Measurements from ENCODE around the gene COL27A1. TPM values are rescaled to one million over a fixed set of nuclear protein-coding genes. Genes with fewer than 3 reads are reported as not detected.

Gene COL27A1
- total RNA-seq, 1 donor from 2014 or later, result 31.1 TPM

DNA sequence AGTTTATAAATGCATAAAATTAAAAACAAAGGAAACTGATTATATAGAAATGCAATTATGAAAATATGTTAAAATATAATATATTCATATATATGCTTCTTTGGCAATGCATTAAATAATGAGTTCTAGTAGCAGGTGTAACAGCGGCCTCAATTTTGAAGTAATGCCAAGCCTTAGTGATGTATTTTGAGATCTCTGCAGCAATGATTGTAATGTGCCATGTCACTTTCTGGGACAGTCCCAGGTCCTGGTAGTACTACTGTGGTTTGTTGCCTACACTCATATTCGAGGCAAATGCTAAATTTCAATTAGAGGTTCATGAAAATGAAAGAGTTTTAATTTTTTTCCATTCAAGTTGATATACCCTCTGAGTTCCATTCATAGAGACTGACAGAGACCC lies 91.7 kb downstream of the COL27A1 start:
- DNase-seq, result no peak

DNA sequence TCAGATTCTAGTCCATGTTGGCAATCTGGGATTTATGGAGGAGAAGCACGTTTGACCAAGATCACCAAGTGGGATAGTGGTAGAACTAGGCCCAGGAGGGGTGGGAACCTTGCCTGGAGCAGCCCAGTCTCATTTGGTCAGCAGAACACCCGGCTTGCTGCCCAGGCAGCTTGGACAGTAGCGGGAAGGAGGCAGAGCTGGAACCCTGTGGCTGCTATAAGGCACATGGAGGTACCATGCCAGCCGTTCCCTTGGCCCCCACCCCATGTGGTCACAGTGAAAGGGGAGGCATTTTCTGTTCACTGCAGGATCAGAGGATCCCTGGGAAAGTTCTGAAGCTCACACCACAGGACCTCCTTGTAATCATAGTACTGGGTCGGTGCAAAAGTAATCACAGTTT lies 92.2 kb downstream of the COL27A1 start:
- no peak for DNase-seq

DNA sequence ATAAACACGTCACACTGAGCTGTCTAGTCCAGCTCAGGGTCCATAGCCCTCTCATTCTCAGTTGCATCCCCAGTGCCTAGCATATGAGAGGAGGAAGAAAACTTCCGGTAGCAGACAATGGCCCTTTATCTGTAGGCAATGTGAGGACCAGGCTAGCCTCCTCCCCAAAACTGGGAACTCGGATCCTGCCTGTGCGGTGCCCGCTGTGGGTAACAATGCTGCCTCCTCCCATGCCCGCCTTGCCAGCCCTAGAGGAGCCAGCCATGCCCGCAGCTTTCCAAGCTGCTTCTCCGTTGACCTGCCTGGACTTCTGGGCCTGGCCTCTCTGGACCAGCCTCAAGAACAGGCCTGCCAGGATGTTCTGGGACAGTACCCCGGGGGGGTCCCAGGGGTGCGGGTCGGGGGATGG lies 93.0 kb downstream of the COL27A1 start:
- DNase-seq, result no peak

DNA sequence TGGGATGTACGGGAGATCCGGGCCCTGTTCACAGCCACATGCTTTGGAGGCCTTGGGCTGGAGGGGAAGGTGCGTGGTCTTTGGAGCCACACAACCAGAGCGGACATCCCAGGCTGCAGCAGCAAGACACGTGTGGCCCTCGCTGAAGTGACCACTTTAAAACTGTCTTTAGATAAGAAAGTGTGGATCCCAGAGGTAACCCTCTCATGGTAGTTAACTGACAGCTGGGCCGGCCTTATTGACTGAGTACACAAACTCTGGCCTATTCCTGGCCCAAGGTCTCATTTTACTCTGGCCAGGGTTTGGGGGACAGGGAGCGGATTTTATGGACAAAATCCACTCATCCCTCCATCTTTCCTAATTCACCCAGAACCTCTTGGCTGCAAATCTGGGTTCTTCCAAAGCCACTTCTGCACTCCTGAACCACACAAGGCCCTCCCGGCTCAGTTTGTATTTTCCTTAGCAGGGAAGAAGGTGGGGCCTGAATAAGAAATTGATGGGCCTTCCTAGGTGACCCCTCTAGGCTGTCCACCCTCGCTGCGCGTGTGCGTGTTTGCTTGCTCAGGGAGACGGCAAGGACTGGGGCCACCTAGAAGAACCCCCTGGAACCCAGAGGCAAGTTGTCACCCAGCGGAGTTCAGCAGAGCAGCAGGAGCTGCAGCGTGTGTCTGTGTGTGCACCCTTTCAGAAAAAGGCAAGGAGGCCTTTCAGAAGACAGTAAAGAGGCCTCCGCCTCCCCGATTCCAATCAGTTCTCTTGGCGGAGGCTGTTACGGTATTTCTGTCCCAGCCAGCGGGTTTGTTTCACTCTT lies 94.3 kb downstream of the COL27A1 start:
- no peak for DNase-seq

DNA sequence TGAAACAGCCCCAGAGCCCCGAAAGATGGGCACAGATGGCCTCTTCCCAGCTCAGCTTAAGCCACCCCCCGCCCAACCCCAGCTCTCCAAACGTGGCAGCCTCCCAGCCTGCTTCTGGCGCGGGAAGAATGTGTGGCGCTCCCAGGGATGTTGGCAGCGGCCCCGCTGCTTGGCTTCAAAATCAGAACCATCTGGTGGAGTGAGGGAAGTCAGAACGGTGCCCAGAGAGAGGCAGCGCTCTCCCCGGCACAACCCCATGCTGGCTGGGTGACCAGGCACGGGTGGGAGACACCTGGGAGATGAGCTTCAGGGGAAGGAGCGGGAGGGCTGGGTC lies 94.9 kb downstream of the COL27A1 start:
- peak; percentile 84 for DNase-seq

DNA sequence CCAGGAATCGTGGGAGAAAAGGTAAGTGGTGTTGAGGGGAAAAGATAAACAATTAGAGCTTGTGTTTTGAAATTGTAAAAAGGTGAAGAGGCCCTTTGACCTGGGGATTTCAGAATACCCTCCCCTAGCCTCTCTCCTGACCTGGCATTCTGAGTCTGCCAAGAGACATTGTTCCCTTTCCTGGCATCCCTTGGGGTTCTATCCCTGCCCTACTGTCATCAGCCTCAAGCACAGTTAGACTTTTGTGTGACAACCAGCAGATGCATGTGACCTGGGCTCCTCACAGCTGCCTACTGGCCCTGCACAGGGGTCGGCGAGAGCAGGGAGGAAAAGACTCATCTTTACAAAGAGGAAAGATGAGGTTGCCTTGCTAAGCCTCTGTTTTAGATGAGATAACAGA lies 95.3 kb downstream of the COL27A1 start:
- DNase-seq, result no peak

DNA sequence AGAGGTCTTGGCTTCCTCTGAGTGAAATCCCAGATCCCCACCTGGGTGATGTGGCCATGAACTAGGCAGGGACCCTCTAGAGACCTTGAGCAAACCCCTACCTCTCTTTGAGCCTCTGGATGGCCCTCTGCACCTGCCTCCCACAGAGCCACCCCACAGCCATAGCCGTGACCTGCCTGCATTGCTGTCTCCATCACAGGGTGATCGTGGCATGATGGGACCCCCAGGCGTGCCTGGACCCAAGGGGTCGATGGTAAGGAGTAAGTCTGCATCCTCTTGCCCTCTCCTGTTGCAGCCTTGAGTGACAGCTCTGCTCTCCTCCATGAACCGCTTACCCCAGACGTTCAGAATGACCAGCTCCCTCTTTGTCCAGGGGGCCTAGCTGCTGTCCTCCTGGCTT lies 97.1 kb downstream of the COL27A1 start:
- no peak for DNase-seq

DNA sequence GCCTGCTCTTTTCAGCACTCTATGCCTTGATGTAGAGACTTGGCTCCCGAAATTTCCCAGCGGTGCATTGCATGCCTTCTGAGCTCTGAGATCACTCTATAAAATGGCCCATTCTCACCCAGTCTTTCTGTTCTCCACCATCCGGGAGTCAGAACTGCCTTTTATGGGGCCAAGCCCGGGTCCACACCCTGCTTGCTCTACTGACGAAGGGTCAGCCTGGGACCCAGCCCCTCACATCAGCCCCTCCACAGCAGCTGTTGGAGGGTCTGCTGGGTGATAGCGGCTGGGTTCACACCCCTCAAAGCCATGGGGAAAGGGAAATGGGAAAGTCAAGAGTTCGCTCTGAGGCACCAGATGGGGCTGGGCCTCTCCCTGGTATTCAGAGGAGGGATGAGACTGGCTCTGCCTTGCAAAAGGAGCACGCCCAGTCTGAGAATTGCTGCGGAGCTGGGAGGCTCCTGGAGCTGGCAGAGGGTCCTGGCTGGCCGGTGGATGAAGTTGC lies 101.5 kb downstream of the COL27A1 start:
- peak; percentile 31 for DNase-seq

DNA sequence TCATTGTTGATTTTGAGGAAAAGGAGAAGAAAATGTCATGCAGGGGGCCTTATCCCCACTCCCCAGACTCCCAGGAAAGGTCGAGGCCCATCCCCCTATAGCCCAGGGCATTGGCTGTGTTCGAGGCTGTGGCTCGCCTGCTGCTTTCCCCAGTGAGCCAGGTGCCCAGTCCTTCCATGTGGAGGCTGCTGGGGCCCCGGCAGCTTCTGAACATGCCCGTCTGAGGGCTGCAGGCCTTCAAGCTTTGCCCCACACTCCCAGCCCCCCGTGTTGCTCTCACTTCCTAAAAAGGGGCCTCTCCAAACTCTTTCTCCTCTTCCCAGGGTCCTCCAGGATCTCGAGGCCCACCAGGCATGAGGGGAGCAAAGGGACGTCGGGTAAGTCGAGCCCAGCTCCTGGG lies 102.9 kb downstream of the COL27A1 start:
- no peak for DNase-seq

DNA sequence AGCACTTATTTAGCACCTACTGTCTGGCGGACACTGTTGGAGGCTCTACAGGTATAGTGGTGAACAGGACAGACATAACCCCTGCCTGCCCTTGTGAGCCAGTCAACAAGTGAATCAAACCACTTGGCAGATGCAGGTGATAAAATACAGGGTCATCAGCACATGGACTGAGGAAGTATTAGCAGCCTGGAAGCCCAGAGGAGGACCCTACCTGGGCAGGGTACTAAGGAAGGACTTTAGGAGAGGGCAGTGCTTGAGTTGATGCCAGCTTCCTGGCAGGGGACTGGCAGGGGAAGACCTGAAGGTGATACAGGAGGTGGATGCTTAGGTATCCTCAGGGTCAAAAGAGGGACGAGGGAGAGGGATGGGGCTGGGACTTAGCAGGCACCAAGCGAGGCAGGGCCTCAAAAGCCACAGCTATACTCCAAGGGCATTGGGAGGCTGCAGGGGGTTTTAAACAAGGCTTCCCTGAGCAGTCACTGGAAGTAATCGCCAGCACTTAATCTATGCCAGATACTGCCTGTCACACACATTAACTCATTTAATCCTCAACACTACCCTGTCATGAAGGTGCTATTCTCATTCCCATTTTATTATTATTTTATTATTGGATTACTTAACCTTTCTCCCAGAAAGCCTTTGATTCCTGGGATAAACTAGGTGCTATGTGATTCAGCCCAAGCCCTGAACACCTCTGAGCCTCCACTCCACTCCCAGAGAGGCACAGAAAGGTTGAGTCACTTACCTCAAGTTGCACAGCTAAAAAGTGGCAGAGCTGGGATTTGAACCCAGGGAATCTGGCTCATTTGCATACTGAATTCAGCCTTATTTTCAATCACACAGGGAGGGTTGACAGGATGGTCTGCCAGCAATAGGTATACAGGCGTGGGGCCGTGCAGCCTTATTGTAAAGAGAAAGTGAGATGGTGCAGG lies 103.8 kb downstream of the COL27A1 start:
- DNase-seq, result no peak

DNA sequence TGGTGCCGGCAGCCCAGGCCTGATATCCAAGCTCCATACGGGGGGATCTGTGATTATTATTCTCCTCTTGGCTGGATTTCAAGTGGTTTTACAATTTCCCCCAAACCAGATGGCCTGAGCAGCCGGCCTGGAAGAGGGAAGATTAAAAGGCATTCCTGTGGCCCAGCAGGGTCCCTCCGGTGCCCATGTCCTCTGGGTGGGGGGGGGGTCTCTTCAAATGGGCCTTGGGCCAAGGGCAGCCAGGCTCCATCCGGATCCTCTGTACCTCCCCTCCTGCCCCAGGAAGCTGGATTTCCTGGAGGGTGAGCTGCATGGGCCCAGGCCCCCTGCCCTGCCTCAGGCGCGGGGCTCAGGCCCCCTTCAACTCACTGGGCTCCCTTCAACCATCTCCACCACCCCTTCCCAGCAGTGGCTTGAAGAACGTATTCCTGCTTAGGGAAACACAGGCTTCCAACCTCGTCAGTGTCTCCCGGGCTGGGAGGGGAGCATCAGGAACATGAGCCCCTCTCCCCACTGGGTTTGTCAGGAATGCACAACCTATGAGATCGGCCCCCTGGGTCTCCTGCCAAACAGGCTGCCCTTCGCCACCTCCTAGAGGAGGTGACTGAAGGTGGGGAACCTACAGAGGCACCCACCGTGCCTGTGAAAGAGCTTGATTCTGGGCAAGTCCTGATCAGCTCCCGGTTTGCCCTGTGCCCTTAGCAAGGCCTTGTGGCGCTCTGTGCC lies 104.6 kb downstream of the COL27A1 start:
- DNase-seq, result no peak

DNA sequence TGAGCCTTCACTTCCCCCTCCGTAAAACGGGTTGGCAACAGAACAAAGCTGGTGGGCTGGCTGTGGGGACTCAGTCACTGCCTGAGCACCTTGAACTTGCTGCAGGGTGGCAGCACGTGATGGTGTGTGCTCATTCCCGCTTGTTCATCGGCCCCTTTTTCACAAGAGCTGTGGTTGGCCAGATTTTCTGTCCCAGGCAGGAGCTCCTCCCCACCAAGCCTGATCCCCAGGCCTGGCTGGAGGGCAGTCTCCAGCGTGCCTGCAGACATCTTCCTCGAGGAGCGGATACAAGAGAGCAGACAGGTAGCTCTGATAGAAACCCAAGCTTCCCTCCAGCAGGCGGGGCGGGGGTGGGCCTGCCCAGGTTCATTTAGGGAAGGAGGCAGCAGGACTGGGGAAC lies 105.7 kb downstream of the COL27A1 start:
- DNase-seq, result no peak

DNA sequence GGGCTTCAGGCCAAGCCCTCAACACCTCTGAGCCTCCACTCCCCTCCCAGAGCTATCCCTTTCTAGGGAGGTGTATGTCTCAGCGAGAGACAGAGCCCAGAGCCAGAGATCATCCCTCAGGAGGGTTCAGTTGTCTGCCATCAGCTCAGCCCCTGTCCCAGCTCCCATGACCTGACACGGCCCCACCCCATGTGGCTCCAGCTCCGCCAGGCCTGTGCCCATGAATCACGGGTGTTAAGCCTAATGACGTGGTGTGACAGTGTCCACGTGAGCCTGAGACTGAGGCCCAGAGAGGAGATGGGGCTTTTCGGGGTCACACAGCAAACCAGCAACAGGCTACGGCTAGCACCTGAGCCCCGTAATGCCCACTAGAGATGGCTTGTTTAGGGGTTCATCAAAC lies 106.7 kb downstream of the COL27A1 start:
- no peak for DNase-seq

DNA sequence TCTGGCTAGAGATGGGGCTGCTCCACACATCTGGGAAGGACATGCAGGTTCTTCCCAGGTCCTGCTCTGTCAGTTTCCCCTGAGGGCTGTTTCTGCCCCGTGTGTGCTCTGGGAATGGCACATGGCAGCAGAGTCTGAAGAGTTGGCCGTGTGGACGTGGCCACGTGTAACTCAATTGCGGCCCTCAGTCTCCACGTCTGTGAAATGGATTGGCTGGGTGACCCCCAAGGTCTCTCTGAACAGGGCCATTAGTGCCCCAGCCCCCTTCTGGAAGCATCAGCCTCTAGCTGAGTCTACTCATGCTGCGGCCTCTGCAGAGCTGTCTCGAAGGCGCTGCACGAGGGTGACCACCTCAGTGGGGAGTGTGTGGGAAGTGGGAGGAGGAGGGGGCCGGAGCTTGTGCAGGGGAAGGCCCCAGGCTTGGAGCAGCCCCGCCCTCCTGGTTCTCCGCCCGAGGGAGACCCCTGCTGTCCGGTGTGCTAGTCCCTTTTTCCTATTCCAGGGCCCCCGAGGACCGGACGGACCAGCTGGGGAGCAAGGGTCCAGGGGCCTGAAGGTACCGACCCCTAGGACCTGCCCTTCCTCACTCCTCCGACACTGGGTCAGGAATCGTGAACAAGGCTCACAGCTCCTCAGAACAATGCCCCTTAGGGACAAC lies 108.6 kb downstream of the COL27A1 start:
- no peak for DNase-seq

DNA sequence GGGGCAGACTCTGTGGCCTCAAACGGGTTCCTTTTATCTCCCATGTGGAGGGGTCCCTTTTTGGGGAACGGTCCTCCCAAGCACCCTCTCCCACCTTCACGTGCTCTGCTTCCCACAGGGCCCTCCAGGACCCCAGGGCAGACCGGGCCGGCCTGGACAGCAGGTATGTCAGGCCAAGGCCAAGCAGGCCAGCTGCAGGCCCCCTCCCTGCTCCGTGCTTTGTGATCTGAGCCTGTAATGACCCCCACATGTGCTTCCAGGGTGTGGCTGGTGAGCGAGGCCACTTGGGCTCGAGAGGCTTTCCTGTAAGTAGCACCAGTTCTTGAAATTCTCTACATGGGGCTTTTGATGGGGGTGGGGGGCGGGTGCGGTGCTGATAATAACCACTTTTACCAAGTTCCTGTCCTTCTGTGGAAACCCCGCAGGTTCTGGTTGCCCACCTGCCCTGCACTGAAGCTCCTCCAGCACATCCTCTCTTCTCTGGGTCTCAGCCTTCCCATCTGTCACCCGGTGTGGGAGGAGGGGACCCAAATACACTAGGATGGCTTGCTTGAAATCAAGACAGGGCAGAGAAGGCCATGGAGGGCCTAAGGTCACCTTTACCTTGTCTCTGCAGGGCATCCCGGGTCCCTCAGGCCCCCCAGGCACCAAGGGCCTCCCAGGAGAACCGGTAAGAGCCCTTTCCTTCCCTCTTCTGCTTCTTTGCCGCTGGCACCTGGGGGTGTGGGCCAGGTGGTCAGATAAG lies 109.6 kb downstream of the COL27A1 start:
- no peak for DNase-seq

DNA sequence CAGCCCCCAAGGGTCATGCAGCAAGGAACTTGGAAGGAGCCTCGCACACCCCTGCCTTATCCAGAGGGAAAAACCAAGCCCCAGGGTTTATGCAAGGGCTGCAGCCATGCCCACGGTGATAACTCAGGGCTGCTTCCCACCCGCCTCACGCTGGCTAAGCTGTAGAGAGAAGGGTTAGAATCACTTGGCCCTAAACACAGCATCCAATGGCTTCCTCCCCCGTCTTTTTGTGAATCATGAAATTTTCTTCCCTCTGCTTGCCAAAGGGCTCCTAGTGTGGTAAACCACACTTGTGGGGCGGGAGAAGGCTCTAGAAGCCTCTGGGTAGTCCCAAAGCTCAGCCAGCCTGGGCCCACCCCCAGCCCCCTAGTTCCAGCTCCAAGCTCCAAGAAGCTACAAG lies 111.6 kb downstream of the COL27A1 start:
- no peak for DNase-seq

DNA sequence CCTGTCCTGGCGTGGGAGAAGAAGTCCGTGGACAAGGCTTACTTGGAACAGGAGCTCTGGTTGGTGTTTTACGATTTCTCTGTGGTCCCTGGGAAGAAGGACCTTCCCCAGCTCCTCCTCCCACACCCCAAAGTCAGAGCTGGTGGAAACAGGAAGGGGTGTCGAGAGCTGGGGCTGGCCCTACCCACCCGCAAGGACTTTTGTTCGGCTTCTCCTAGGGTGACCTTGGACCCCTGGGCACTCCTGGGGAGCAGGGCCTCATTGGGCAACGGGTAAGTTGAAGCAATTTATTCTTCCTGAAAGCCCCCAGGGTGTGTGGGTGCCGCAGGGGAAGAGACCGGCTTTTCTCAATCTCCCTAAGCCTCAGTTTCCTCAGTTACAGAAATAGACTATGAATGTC lies 113.7 kb downstream of the COL27A1 start:
- no peak for DNase-seq

DNA sequence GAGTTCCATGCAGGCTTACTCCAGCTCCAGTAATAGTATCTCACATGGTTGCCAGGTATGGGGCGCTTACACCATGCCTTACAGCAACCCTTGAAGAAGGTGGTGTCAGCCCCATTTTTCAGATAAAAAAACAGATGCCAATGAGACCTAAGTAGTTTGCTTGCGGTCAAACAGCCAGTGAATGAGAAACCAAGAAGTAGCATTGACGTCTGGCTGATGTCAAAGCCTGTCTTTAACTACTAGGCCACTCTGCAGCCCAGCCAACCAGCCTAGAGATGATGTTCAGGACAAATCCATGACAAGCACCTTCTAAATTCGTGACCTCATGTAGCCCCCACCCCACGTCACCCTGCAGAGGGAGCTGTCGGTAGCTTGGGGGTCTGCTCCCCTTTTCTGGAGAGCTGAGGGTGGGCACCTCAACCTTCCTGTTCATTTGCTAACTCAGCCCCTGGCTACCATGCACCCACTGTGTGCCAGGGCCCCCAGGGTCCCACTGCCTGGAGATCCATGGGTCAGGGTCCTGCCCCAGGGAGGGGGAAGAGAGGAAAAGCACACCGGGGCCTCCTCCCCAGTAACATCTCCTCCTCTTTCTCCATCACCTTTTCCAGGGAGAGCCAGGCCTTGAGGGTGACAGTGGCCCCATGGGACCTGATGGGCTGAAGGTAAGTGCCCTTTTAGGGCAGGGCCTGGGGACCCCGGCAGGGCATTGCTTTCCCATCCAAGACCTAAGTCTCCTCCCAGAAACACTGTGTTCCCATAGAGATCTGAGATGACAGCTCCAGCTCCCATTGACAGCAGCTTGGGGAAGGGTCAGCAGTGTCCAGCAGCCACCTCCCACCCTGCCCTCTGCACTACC lies 115.0 kb downstream of the COL27A1 start:
- DNase-seq, result no peak

DNA sequence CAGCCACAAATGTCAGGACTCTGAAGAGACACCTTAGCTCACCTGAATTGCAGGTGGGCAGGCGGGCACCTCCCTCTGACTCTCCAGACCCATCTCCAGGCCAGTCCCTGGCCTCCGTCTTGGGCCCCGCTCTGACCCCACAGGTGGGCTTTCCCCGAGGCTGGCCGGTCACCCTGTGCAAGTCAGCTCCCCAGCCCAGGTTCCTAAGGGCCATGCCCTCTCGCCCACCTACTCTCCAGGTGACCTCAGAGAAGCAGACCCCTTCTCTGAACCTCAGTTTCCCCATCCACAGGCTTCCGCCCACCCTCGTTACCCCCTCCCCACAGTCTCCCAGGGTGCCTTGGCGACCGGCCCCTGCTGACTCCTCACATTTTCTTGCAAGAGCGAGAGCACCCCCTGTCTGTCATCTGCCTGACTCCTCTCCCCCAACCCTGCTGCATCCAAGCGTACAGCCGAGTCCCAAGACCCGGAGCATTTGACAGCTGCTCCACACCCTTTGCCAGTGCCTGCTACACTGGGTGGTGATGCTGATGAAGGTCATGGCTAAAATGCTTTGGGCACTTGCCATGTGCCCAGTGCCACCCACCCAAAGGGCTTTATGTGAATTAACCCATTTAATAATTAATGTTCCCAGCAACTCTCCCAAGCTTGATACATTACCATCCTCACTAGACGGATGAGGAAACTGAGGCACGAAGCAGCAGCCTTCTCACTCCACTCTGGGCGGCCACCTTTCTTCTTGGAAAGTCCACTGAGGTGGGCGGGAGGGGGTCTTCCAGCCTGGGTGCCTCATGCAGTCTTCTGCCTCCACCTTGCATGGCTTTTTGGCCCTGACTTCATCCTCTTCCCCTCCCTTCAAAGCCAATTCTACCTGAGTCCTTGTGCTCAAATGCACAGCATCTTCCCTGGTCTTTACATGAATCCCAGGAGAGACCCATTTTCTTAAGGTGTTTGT lies 116.5 kb downstream of the COL27A1 start:
- no peak for DNase-seq

All from skin of body (tissue), 2 donors.